ENCODE data around the gene FIS1. TPM values are rescaled to one million over a fixed set of nuclear protein-coding genes. Genes with fewer than 3 reads are reported as not detected.
A peak's percentile ranks its signal among the peaks of the same experiment; 100 is the strongest.

Gene FIS1
- total RNA-seq, 1 donor from 2014 or later: 133 TPM

GRCh38 chr7:101239951-101240220 lies 5.0 kb downstream of the FIS1 start:
- peak overlapping the region; percentile 11 for H3K4me3 ChIP-seq
- H3K36me3 ChIP-seq: peaks cover 59% of the 10 kb centered on the region
- H3K27me3 ChIP-seq (ENCODE audit: low read depth): no peaks in the 10 kb centered on the region
- H3K4me1 ChIP-seq: peaks cover 63% of the 10 kb centered on the region
- no peaks in the 10 kb centered on the region for H3K9me3 ChIP-seq
- TF ChIP-seq CTCF (IDR thresholded peaks at IDR 0.05): no peak
- DNase-seq: no peak
- H3K27ac ChIP-seq: peak overlapping the region; percentile 79
- ATAC-seq: no peak
- intact Hi-C loops (cut with DNase I): no loop called here

- Histone ChIP-seq H3K27me3 (ENCODE audit: low read depth) (no peaks in the 10 kb centered on the region), H3K4me3 (peak overlapping the region; percentile 11), H3K27ac (peak overlapping the region; percentile 79), H3K36me3 (peaks cover 59% of the 10 kb centered on the region), H3K9me3 (no peaks in the 10 kb centered on the region), H3K4me1 (peaks cover 63% of the 10 kb centered on the region)
- peak in 1 of 2 donors; percentile 4 for ATAC-seq
- DNase-seq: no peak
- intact Hi-C loops (cut with DNase I): no loop called here
- no peak for TF ChIP-seq CTCF (IDR thresholded peaks at IDR 0.05)
These were observed 5.5 kb downstream of the FIS1 start for GRCh38 chr7:101239191-101239950.

- Histone ChIP-seq H3K4me3 (peak overlapping the region; percentile 11), H3K9me3 (no peaks in the 10 kb centered on the region), H3K36me3 (peaks cover 59% of the 10 kb centered on the region), H3K27ac (peak overlapping the region; percentile 79), H3K4me1 (peaks cover 57% of the 10 kb centered on the region), H3K27me3 (ENCODE audit: low read depth) (no peaks in the 10 kb centered on the region)
- DNase-seq (no peak), ATAC-seq (peak in 1 of 2 donors; percentile 3)
- TF ChIP-seq CTCF (IDR thresholded peaks at IDR 0.05): no peak
- intact Hi-C loops (cut with DNase I): no loop called here
These were observed 6.4 kb downstream of the FIS1 start for GRCh38 chr7:101238226-101239182.

- H3K9me3 ChIP-seq: no peaks in the 10 kb centered on the region
- peaks cover 53% of the 10 kb centered on the region for H3K36me3 ChIP-seq
- TF ChIP-seq CTCF (IDR thresholded peaks at IDR 0.05): no peak
- peaks cover 54% of the 10 kb centered on the region for H3K4me1 ChIP-seq
- DNase-seq (no peak), ATAC-seq (peak; percentile 8 to 19)
- peak within 1 kb of the TSS; percentile 79 for H3K27ac ChIP-seq
- no peaks in the 10 kb centered on the region for H3K27me3 ChIP-seq (ENCODE audit: low read depth)
- H3K4me3 ChIP-seq: peak within 1 kb of the TSS; percentile 6
- intact Hi-C loops (cut with DNase I): no loop called here
These were observed 7.4 kb downstream of the FIS1 start, which contains the start of gene CLDN15 for GRCh38 chr7:101237206-101238067. Gene CLDN15, minus strand, starts transcription at chr7:101237802. Its CDS starts 221 bp downstream, at chr7:101237581.

GRCh38 chr7:101236292-101236835 lies 8.5 kb downstream of the FIS1 start:
- no peak for DNase-seq
- H3K4me1 ChIP-seq: peaks cover 53% of the 10 kb centered on the region
- no peak for ATAC-seq
- peaks cover 48% of the 10 kb centered on the region for H3K36me3 ChIP-seq
- H3K9me3 ChIP-seq: no peaks in the 10 kb centered on the region
- H3K27ac ChIP-seq: no peak overlapping the region
- intact Hi-C loops (cut with DNase I): no loop called here
- H3K4me3 ChIP-seq: no peak overlapping the region
- no peaks in the 10 kb centered on the region for H3K27me3 ChIP-seq (ENCODE audit: low read depth)
- TF ChIP-seq CTCF (IDR thresholded peaks at IDR 0.05): no peak
